CD4-positive, alpha-beta T cell treated with Interleukin-17A for 1 hour (primary cell): ENCODE measurements around the gene TCF7L1.
"Not testable (repeated sequence)": the region's sequence is repeated elsewhere in the genome, so short reads cannot be mapped to it uniquely, and the experiment has no call there.

Experiments used
- DNase-seq: peaks from one replicate; pipeline ENCODE4 v3.0.0-alpha.2; 2020

TCF7L1 gene

GRCh38 chr2:85291425-85292023, 158.3 kb downstream of the TCF7L1 start:
- DNase-seq: peak; percentile 58

DNA sequence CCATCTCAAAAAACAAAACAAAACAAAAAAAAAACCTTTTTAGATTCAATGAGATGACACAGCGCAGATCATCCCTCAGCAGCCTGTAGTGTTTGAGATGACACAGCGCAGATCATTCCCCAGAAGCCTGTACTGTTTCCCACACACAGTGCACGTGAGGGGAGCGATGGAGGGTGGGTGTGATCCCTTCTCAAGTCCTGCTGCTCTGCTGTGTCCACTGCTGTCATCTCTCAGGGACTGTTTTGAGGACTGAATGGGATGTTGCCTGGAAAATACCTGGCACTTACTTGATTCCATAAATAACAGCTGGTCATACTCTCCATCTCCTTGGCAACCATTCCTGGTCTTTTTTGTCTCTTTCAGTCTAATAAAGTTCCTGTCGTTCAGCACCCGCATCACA, 168.9 kb downstream of the TCF7L1 start:
- DNase-seq: no peak

GRCh38 chr2:85303780-85304531, 170.8 kb downstream of the TCF7L1 start:
- DNase-seq: no peak

DNA sequence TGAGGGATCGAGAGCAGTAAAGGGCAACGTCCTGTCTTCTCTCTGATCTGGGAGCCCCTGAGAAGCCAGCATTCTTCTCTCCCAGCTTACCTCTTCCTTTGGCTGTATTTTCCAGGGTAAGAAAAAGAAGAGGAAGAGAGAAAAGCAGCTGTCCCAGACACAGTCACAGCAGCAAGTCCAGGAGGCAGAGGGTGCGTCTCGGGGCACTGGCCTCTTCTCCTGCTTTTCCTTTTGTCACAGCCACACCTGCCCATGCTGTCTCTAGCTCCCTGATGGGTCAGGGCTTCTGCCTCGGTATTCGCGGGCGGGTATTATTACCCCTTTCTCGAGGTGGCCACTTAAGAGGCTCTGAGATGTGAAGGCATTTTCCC, 174.3 kb downstream of the TCF7L1 start:
- DNase-seq: no peak

DNA sequence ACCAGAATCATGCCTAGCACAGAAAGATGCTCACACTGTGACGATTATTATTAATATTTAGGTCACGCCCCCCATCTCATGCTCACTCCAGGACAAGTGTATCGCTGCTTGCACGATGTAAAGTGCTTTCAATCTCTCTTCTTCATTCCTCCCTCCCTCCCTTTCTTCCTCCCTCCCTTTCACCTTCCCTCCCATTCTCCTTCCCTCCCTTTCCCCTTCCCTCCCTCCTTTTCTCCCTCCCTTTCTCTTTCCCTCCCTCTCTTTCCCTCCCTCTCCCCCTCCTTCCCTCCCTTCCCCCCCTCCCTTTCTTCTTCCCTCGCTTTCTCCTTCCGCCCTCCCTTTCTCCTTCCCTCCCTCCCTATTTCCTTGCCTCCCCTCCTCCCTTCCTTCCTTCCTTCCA, 175.0 kb downstream of the TCF7L1 start:
- no peak for DNase-seq

DNA sequence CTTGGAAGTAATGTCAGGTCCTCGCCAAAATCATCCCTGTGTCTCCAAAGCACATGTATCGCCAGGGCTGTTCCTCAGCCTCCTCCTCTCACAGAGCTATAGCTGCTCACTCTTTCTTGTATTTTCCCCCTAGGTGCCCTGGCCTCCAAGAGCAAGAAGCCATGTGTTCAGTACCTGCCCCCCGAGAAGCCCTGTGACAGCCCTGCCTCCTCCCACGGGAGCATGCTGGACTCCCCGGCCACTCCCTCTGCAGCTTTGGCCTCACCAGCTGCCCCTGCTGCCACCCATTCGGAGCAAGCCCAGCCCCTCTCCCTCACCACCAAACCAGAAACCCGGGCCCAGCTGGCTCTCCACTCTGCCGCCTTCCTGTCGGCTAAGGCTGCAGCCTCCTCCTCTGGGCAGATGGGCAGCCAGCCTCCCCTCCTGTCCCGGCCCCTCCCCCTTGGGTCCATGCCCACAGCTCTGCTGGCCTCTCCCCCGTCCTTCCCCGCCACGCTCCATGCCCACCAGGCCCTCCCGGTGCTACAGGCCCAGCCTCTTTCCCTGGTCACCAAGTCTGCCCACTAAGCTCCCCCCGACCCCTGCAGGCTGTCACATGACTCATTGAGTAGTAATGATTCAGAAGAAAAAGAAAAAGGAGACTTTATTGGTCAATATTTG, 175.8 kb downstream of the TCF7L1 start:
- DNase-seq: no peak

GRCh38 chr2:85309699-85310321, 176.6 kb downstream of the TCF7L1 start:
- peak; percentile 23 for DNase-seq

GRCh38 chr2:85310330-85310729, 177.1 kb downstream of the TCF7L1 start:
- DNase-seq: no peak

GRCh38 chr2:85312404-85312803, 179.2 kb downstream of the TCF7L1 start:
- no peak for DNase-seq

- no peak for DNase-seq
Observed at GRCh38 chr2:85314884-85315242, 181.7 kb downstream of the TCF7L1 start.

GRCh38 chr2:85315921-85316320, 182.7 kb downstream of the TCF7L1 start:
- DNase-seq: not testable (repeated sequence)

GRCh38 chr2:85318222-85319074, 185.3 kb downstream of the TCF7L1 start:
- no peak for DNase-seq

DNA sequence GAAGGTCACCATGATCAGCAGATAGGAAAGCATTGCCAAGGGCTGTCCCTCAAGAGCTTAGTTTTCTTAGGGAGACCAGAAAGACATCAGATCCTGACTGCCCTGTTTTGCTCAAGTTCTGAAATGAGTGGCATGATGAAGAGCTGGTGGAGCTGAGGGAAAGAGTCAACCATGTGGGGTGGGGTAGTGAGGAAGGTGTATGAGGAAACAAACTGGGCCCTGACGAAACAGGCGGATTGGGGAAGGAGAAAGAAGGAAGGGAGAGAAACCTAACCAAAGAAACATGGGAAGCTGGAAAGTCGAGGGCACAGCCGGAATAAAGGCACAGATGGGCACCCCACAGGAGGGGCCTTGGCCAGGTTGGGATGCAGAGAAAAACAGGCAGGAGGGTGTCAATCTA, 186.6 kb downstream of the TCF7L1 start:
- no peak for DNase-seq

DNA sequence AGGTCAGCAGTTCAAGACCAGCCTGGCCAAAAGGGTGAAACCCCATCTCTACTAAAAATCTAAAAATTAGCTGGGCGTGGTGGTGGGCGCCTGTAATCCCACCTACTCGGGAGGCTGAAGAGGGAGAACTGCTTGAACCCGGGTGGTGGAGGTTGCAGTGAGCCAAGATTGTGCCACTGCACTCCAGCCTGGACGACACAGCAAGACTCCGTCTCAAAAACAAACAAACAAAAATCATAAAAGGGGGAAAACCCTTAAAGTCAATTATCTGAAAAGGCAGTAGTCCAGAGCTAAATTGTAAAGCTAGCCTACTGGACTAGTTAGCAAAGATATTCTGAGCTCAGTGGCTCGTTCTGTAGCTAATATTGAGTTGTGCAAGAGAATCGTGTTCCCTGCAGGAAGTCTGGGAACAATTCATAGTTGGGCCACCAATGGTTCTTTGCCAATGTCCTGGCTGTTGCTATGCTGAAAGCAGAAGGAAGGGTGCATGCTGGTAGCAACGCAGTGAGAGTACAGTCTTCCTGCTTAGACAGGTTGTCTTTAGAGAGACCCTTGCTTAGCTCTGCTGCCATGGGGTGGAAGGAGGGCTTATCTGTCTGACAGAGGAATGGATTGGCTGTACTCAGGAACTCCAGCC, 190.3 kb downstream of the TCF7L1 start:
- DNase-seq: no peak

DNA sequence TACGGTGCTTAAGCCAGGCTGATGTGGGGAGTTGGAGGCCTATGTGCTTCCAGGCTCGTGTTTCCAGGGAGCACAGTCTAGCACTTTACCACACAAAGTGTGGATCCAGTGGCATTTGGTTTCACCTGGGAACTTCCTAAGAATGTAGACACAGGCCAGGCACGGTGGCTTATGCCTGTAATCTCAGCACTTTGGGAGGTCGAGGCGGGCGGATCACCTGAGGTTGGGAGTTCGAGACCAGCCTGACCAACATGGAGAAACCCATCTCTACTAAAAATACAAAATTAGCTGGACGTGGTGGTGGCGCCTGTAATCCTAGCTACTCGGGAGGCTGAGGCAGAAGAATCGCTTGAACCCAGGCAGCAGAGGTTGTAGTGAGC, 190.8 kb downstream of the TCF7L1 start:
- not testable (repeated sequence) for DNase-seq

GRCh38 chr2:85324639-85325465, 191.7 kb downstream of the TCF7L1 start:
- no peak for DNase-seq

DNA sequence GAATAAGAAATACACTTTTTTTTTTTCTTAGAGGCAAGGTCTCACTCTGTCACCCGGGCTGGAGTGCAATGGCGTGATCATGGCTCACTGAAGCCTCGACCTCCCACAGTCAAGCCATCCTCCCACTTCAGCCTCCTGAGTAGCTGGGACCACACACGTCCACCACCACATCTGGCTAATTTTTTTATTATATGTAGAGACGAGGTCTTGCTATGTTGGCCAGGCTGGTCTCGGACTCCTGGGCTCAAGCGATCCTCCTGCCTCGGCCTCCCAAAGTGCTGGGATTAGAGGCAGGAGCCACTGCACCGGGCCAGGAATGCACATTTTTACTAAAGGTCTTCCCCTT, 192.2 kb downstream of the TCF7L1 start:
- no peak for DNase-seq

GRCh38 chr2:85326406-85327159, 193.4 kb downstream of the TCF7L1 start:
- peak; percentile 65 for DNase-seq

- peak; percentile 61 for DNase-seq
Observed at GRCh38 chr2:85327160-85327821, 194.1 kb downstream of the TCF7L1 start.
